LoVo (cell line): ENCODE data around the gene TNFRSF8.
A peak's percentile ranks its signal among the peaks of the same experiment; 100 is the strongest.

Experiments
- DNase-seq: peaks from one replicate; pipeline ENCODE4 v3.0.0-alpha.2; 2016; ENCODE audit warnings: low spot score

TNFRSF8 gene

GRCh38 chr1:12142891-12143630, 80.0 kb downstream of the TNFRSF8 start:
- DNase-seq, result no peak

- DNase-seq, result peak; percentile 55
Observed at GRCh38 chr1:12143631-12144155, 80.6 kb downstream of the TNFRSF8 start.

- peak; percentile 36 for DNase-seq
Observed at GRCh38 chr1:12144236-12144635, 81.1 kb downstream of the TNFRSF8 start.

- no peak for DNase-seq
Observed at GRCh38 chr1:12144969-12145368, 81.9 kb downstream of the TNFRSF8 start.

GRCh38 chr1:12145616-12146342, 82.7 kb downstream of the TNFRSF8 start:
- no peak for DNase-seq

GRCh38 chr1:12146343-12147112, 83.4 kb downstream of the TNFRSF8 start:
- DNase-seq, result no peak

- no peak for DNase-seq
Observed at GRCh38 chr1:12147201-12147701, 84.1 kb downstream of the TNFRSF8 start.

GRCh38 chr1:12148160-12148957, 85.3 kb downstream of the TNFRSF8 start:
- DNase-seq, result peak; percentile 85

GRCh38 chr1:12148958-12149790, 86.1 kb downstream of the TNFRSF8 start:
- no peak for DNase-seq

- no peak for DNase-seq
Observed at GRCh38 chr1:12149791-12150175, 86.7 kb downstream of the TNFRSF8 start.

- no peak for DNase-seq
Observed at GRCh38 chr1:12150456-12151200, 87.5 kb downstream of the TNFRSF8 start.

- DNase-seq, result no peak
Observed at GRCh38 chr1:12151465-12151864, 88.4 kb downstream of the TNFRSF8 start.

GRCh38 chr1:12152113-12152891, 89.2 kb downstream of the TNFRSF8 start:
- DNase-seq, result no peak

- peak; percentile 30 for DNase-seq
Observed at GRCh38 chr1:12153181-12153785, 90.2 kb downstream of the TNFRSF8 start.

GRCh38 chr1:12155328-12155727, 92.2 kb downstream of the TNFRSF8 start:
- no peak for DNase-seq

- DNase-seq, result no peak
Observed at GRCh38 chr1:12157366-12158231, 94.5 kb downstream of the TNFRSF8 start.

- DNase-seq, result no peak
Observed at GRCh38 chr1:12158357-12159092, 95.4 kb downstream of the TNFRSF8 start.
